Measurements from ENCODE around the gene LDB2. TPM values are rescaled to one million over a fixed set of nuclear protein-coding genes. Genes with fewer than 3 reads are reported as not detected.

LDB2 gene
- total RNA-seq, 1 donor from 2014 or later: 3.1 TPM

GRCh38 chr4:16609170-16609758 is 289.2 kb downstream of the LDB2 start:
- H3K36me3 Mint-ChIP-seq (ENCODE audit: unreplicated experiment): peaks cover 8% of the 10 kb centered on the region
- H3K9me3 Mint-ChIP-seq (ENCODE audit: unreplicated experiment): no peaks in the 10 kb centered on the region
- no peak overlapping the region for H3K4me3 Mint-ChIP-seq (ENCODE audit: unreplicated experiment)
- no peak for DNase-seq
- H3K27ac Mint-ChIP-seq (ENCODE audit: unreplicated experiment): no peak overlapping the region
- H3K4me1 Mint-ChIP-seq (ENCODE audit: low read depth, unreplicated experiment): peaks cover 3% of the 10 kb centered on the region
- TF ChIP-seq, protein P1, sequence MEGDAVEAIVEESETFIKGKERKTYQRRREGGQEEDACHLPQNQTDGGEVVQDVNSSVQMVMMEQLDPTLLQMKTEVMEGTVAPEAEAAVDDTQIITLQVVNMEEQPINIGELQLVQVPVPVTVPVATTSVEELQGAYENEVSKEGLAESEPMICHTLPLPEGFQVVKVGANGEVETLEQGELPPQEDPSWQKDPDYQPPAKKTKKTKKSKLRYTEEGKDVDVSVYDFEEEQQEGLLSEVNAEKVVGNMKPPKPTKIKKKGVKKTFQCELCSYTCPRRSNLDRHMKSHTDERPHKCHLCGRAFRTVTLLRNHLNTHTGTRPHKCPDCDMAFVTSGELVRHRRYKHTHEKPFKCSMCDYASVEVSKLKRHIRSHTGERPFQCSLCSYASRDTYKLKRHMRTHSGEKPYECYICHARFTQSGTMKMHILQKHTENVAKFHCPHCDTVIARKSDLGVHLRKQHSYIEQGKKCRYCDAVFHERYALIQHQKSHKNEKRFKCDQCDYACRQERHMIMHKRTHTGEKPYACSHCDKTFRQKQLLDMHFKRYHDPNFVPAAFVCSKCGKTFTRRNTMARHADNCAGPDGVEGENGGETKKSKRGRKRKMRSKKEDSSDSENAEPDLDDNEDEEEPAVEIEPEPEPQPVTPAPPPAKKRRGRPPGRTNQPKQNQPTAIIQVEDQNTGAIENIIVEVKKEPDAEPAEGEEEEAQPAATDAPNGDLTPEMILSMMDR (IDR thresholded peaks at IDR 0.05; ENCODE audit: partially characterized antibody, unreplicated experiment): no peak
- peaks cover 2% of the 10 kb centered on the region for H3K27me3 Mint-ChIP-seq (ENCODE audit: unreplicated experiment)

DNA sequence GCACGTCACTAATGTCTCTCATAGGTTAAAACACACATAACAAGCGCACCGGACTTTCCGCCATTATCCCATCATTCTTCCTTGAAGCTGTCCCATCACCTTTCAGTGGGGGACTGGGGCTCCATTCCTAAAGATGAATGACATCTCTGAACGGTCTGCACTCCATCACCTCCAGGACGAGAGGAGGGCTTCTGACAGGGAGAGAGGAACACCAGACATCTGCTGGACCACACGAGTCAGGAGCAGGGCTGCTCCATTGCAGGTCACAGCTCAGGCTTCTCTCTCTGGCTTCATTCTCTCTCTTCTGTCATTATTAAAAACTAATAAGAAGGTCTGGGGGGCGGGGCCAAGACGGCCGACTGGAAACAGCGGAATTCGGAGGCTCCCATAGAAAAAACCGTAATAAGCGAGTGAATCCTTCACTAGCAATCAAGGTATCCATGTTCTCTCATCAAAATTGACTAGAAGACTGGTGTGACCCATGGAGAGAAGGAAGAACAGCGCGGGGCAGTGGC is 289.8 kb downstream of the LDB2 start:
- TF ChIP-seq, protein P1 (IDR thresholded peaks at IDR 0.05; ENCODE audit: partially characterized antibody, unreplicated experiment): no peak
- Mint-ChIP-seq H3K27ac (ENCODE audit: unreplicated experiment) (no peak overlapping the region), H3K4me3 (ENCODE audit: unreplicated experiment) (no peak overlapping the region), H3K36me3 (ENCODE audit: unreplicated experiment) (peaks cover 4% of the 10 kb centered on the region), H3K4me1 (ENCODE audit: low read depth, unreplicated experiment) (peaks cover 3% of the 10 kb centered on the region), H3K27me3 (ENCODE audit: unreplicated experiment) (peaks cover 2% of the 10 kb centered on the region), H3K9me3 (ENCODE audit: unreplicated experiment) (no peaks in the 10 kb centered on the region)
- DNase-seq: no peak

DNA sequence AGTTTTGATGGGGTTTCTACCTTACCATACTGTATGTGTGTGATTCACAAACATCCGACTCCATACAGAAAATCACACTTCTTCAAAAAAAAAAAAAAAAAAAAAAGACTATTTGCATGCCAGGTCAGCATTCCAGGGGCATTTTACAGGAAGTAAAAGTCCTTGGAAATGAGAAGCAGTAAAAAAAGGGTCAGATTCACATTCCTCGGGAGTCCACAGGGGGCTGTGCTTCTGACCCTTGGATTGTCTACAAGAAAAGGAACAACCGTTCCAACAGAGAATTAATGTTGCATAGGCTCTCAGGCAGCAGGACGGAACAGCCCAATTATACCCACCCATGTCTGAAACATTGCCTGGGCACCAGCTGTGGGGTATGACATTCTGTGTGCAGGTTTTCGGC is 290.3 kb downstream of the LDB2 start:
- Mint-ChIP-seq H3K9me3 (ENCODE audit: unreplicated experiment) (no peaks in the 10 kb centered on the region), H3K4me1 (ENCODE audit: low read depth, unreplicated experiment) (peaks cover 3% of the 10 kb centered on the region), H3K4me3 (ENCODE audit: unreplicated experiment) (no peak overlapping the region), H3K27ac (ENCODE audit: unreplicated experiment) (no peak overlapping the region), H3K36me3 (ENCODE audit: unreplicated experiment) (no peaks in the 10 kb centered on the region), H3K27me3 (ENCODE audit: unreplicated experiment) (peaks cover 2% of the 10 kb centered on the region)
- TF ChIP-seq, protein P1 (IDR thresholded peaks at IDR 0.05; ENCODE audit: partially characterized antibody, unreplicated experiment): no peak
- DNase-seq: no peak

DNA sequence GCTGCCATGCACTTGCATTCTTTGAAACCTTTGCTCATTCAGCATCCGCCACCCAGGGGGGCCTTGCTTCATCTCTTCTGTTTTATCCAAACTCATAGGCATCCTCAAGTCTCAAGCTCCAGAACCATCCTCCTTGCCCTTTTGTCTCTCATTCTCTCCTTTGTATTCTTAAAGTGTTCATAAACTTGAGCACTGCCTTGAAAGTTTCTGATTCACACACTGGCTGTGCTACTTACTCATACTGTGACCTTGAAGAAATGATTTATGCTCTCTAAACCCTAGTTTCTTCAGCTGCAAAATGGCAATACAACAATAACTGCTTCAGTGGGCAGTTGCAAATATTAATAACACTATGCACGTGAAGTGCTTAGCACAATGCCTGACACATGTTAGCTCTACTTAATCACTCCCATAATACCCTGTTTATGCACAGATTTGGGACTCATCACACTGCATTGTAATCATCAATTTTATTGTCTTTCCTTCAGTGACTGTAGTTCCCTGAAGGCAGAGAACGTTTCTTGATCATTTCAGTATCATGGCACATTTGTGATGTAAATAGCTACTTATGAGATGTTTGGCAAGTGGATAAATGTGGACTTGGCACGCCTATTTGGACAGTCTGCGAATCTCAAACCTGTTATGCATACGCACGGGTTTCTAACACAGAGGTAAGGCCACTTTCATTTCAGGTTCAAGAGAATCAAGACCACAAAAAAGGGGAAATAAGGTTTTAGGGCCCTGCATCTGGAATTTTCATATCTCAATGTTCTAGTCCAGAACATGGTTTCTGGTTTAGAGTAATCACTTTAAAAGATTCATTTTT is 291.0 kb downstream of the LDB2 start:
- Mint-ChIP-seq H3K4me1 (ENCODE audit: low read depth, unreplicated experiment) (peaks cover 3% of the 10 kb centered on the region), H3K9me3 (ENCODE audit: unreplicated experiment) (no peaks in the 10 kb centered on the region), H3K36me3 (ENCODE audit: unreplicated experiment) (no peaks in the 10 kb centered on the region), H3K4me3 (ENCODE audit: unreplicated experiment) (no peak overlapping the region), H3K27ac (ENCODE audit: unreplicated experiment) (no peak overlapping the region), H3K27me3 (ENCODE audit: unreplicated experiment) (peaks cover 2% of the 10 kb centered on the region)
- DNase-seq: no peak
- TF ChIP-seq, protein P1 (IDR thresholded peaks at IDR 0.05; ENCODE audit: partially characterized antibody, unreplicated experiment): no peak

DNA sequence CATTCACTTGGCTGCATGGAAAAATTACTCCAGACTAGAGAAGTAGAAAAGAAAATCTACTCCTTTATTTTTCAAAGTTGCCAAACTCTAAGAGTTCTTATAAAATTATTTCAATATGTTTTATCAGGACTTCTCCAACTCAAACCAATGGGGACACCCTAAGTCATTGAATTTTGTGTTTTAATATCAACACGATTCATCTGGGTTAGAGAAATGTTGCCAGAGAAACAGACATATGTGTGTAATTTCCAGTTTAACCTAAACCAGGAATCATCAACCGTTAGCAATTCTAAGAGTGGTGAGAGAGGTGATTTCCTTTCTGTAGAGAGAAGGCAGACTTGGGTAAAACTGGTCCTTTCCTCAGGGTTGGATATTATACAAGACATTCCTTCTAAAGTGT is 291.8 kb downstream of the LDB2 start:
- Mint-ChIP-seq H3K9me3 (ENCODE audit: unreplicated experiment) (no peaks in the 10 kb centered on the region), H3K4me3 (ENCODE audit: unreplicated experiment) (no peak overlapping the region), H3K27ac (ENCODE audit: unreplicated experiment) (no peak overlapping the region), H3K36me3 (ENCODE audit: unreplicated experiment) (no peaks in the 10 kb centered on the region), H3K27me3 (ENCODE audit: unreplicated experiment) (peaks cover 2% of the 10 kb centered on the region), H3K4me1 (ENCODE audit: low read depth, unreplicated experiment) (peaks cover 3% of the 10 kb centered on the region)
- TF ChIP-seq, protein P1 (IDR thresholded peaks at IDR 0.05; ENCODE audit: partially characterized antibody, unreplicated experiment): no peak
- DNase-seq: no peak

Data from glutamatergic neuron (in vitro differentiated cells).